CD4-positive, CD25-positive, alpha-beta regulatory T cell (primary cell): ENCODE results near the gene ZBTB8OS. TPM values are rescaled to one million over a fixed set of nuclear protein-coding genes. Genes with fewer than 3 reads are reported as not detected.

Source experiments
- ATAC-seq, 2 donors: fragments of 150-1000 bp; cut with Tn5 transposase; one replicate each; pipeline ENCODE4 v1.10.0; 2021; ENCODE audit warnings: low read depth in 2 of 2, moderate number of reproducible peaks in 2 of 2, moderate library complexity in 1 of 2
- DNase-seq, 3 donors: peaks; one replicate each; pipeline versions ENCODE4 v3.0.0 to v3.0.0-alpha.2; 2012 to 2022; ENCODE audit warnings: mixed read lengths in 1 of 3
- H3K27ac ChIP-seq: one replicate; pipeline ENCODE4 v1.7.0; 2013; ENCODE audit warnings: mild to moderate bottlenecking, low read length; ENCODE audit not compliant: insufficient read depth, poor library complexity, severe bottlenecking
- H3K27me3 ChIP-seq: one replicate; pipeline ENCODE4 v1.7.0; 2013; ENCODE audit warnings: low read length; ENCODE audit not compliant: control insufficient read depth, insufficient read depth
- H3K36me3 ChIP-seq: one replicate; pipeline ENCODE4 v1.7.0; 2013; ENCODE audit warnings: mild to moderate bottlenecking, low read length, moderate library complexity; ENCODE audit not compliant: control insufficient read depth, insufficient read depth
- H3K4me1 ChIP-seq: 2 replicates; pipeline ENCODE4 v1.7.0; 2013; ENCODE audit warnings: mild to moderate bottlenecking, low read length; ENCODE audit not compliant: insufficient read depth, control insufficient read depth, poor library complexity, severe bottlenecking
- H3K4me3 ChIP-seq: one replicate; pipeline ENCODE4 v1.7.0; 2013; ENCODE audit warnings: low read depth, mild to moderate bottlenecking, low read length, moderate library complexity
- H3K9me3 ChIP-seq, 2 experiments: 1 replicate in 1 of 2; 2 replicates in 1 of 2; pipeline ENCODE4 v1.7.0; 2013; ENCODE audit warnings: low read length in 2 of 2, mild to moderate bottlenecking in 1 of 2, moderate library complexity in 1 of 2; ENCODE audit not compliant: control insufficient read depth in 2 of 2
- H3K27ac Mint-ChIP-seq, 3 donors: one replicate each; pipeline ENCODE4 v1.8.0; 2020 to 2022; ENCODE audit warnings: mild to moderate bottlenecking in 3 of 3, mixed read lengths in 3 of 3, moderate library complexity in 2 of 3
- H3K27me3 Mint-ChIP-seq: one replicate; pipeline ENCODE4 v1.8.0; 2022; ENCODE audit warnings: mild to moderate bottlenecking, mixed read lengths
- H3K36me3 Mint-ChIP-seq: one replicate; pipeline ENCODE4 v1.8.0; 2020; ENCODE audit warnings: mixed read lengths
- H3K4me1 Mint-ChIP-seq, 4 donors: one replicate each; pipeline ENCODE4 v1.8.0; 2020 to 2022; ENCODE audit warnings: mixed read lengths in 4 of 4, mild to moderate bottlenecking in 1 of 4
- H3K4me3 Mint-ChIP-seq, 4 donors: one replicate each; pipeline ENCODE4 v1.8.0; 2020 to 2022; ENCODE audit warnings: mild to moderate bottlenecking in 4 of 4, mixed read lengths in 4 of 4, moderate library complexity in 3 of 4
- H3K9me3 Mint-ChIP-seq, 7 donors: one replicate each; pipeline ENCODE4 v1.8.0; 2020 to 2022; ENCODE audit warnings: mixed read lengths in 7 of 7, mild to moderate bottlenecking in 3 of 7, moderate library complexity in 2 of 7
- polyA plus RNA-seq, 4 donors: library from polyadenylated mRNA; unstranded; fragments of 300-500 nt; fragmentation: Illumina TruSeq; gene quantifications; one replicate each; pipeline ENCODE4 v1.2.3, GENCODE V29; 2021
- total RNA-seq: library from RNA; stranded (reverse); gene quantifications from one replicate; pipeline ENCODE4 v1.2.3, GENCODE V29; 2022

The ZBTB8OS gene
- total and polyA plus RNA-seq, 5 donors from 2014 or later = 40.8 to 117 (median 79.4) TPM

DNA sequence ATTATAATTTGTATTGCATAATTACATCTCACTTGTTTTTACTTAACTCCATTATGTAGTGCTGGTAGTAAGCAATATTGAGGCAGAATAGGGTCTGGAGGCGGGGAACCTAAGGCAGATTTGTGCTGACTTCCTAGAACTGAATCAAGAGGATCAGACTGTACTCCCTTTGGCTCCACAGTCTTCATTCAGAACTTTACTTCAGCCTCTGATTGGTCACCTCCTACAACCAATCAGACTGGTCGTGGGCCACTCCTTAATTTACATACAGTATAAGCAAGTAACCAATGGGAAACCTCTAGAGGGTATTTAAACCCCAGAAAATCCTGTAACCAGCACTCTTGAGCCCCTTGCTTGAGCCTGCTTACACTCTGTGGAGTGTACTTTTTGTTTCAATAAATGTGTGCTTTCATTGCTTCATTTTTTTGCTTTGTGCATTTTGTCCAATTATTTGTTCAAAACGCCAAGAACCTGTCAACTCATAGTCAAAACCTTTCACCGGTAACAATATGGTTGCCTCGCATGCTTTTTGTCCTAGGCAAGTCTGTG, 31.6 kb downstream of the ZBTB8OS start:
- H3K36me3 Mint-ChIP-seq = peaks cover 27% of the 10 kb centered on the region
- Histone ChIP-seq H3K36me3 (peaks cover 27% of the 10 kb centered on the region), H3K4me3 (no peak overlapping the region), H3K27me3 (no peaks in the 10 kb centered on the region), H3K4me1 (peaks cover 4% of the 10 kb centered on the region), H3K9me3 (no peaks in the 10 kb centered on the region), H3K27ac (no peak overlapping the region)
- H3K27ac Mint-ChIP-seq = no peak overlapping the region
- no peak for ATAC-seq
- H3K4me1 Mint-ChIP-seq = peaks cover 10 to 30% (median 17%) of the 10 kb centered on the region in 4 donors
- no peaks in the 10 kb centered on the region for H3K27me3 Mint-ChIP-seq
- H3K4me3 Mint-ChIP-seq = no peak overlapping the region
- no peak for DNase-seq
- peaks cover 0 to 1% (median 0%) of the 10 kb centered on the region in 7 donors for H3K9me3 Mint-ChIP-seq

- Histone ChIP-seq H3K27ac (no peak overlapping the region), H3K4me1 (peaks cover 14% of the 10 kb centered on the region), H3K4me3 (no peak overlapping the region), H3K27me3 (no peaks in the 10 kb centered on the region), H3K36me3 (no peaks in the 10 kb centered on the region), H3K9me3 (no peaks in the 10 kb centered on the region)
- Mint-ChIP-seq H3K36me3 (peaks cover 7% of the 10 kb centered on the region), H3K27ac (peak overlapping the region in 1 of 3 donors; percentile 65), H3K27me3 (no peaks in the 10 kb centered on the region), H3K4me1 (peaks cover 3 to 8% (median 7%) of the 10 kb centered on the region in 4 donors), H3K4me3 (peak overlapping the region in 2 of 4 donors; percentile 15 to 62), H3K9me3 (peaks cover 0 to 1% (median 0%) of the 10 kb centered on the region in 7 donors)
- ATAC-seq (no peak), DNase-seq (no peak)
Measured at GRCh38 chr1:32613472-32613871, 36.9 kb downstream of the ZBTB8OS start.

- DNase-seq = peak; percentile 6 to 43 (median 27)
- H3K4me1 ChIP-seq = peaks cover 14% of the 10 kb centered on the region
- H3K27me3 Mint-ChIP-seq = no peaks in the 10 kb centered on the region
- H3K4me3 ChIP-seq = peak overlapping the region; percentile 37
- no peaks in the 10 kb centered on the region for H3K9me3 ChIP-seq
- H3K4me3 Mint-ChIP-seq = peak overlapping the region; percentile 38 to 85 (median 75)
- no peak overlapping the region for H3K27ac ChIP-seq
- ATAC-seq = peak; percentile 68 to 79
- peak overlapping the region in 2 of 3 donors; percentile 5 to 52 for H3K27ac Mint-ChIP-seq
- H3K36me3 ChIP-seq = no peaks in the 10 kb centered on the region
- H3K27me3 ChIP-seq = no peaks in the 10 kb centered on the region
- peaks cover 8% of the 10 kb centered on the region for H3K36me3 Mint-ChIP-seq
- H3K9me3 Mint-ChIP-seq = no peaks in the 10 kb centered on the region
- peaks cover 3 to 8% (median 7%) of the 10 kb centered on the region in 4 donors for H3K4me1 Mint-ChIP-seq
Measured at GRCh38 chr1:32612189-32612881, 38.0 kb downstream of the ZBTB8OS start.

- Histone ChIP-seq H3K9me3 (no peaks in the 10 kb centered on the region), H3K4me1 (peaks cover 14% of the 10 kb centered on the region), H3K27ac (no peak overlapping the region), H3K4me3 (peak overlapping the region; percentile 37), H3K27me3 (no peaks in the 10 kb centered on the region), H3K36me3 (no peaks in the 10 kb centered on the region)
- ATAC-seq (no peak), DNase-seq (no peak)
- Mint-ChIP-seq H3K27me3 (no peaks in the 10 kb centered on the region), H3K4me3 (peak overlapping the region in 3 of 4 donors; percentile 38 to 80 (median 70)), H3K9me3 (no peaks in the 10 kb centered on the region), H3K36me3 (peaks cover 8% of the 10 kb centered on the region), H3K27ac (peak overlapping the region in 1 of 3 donors; percentile 5), H3K4me1 (peaks cover 3 to 8% (median 7%) of the 10 kb centered on the region in 4 donors)
Measured at GRCh38 chr1:32611859-32612188, 38.5 kb downstream of the ZBTB8OS start.

- Histone ChIP-seq H3K36me3 (no peaks in the 10 kb centered on the region), H3K4me1 (peaks cover 14% of the 10 kb centered on the region), H3K27me3 (no peaks in the 10 kb centered on the region), H3K9me3 (no peaks in the 10 kb centered on the region), H3K4me3 (no peak overlapping the region), H3K27ac (no peak overlapping the region)
- peaks cover 3% of the 10 kb centered on the region for H3K36me3 Mint-ChIP-seq
- ATAC-seq = no peak
- no peaks in the 10 kb centered on the region for H3K9me3 Mint-ChIP-seq
- peaks cover 3 to 8% (median 7%) of the 10 kb centered on the region in 4 donors for H3K4me1 Mint-ChIP-seq
- no peak for DNase-seq
- H3K27me3 Mint-ChIP-seq = no peaks in the 10 kb centered on the region
- no peak overlapping the region for H3K27ac Mint-ChIP-seq
- H3K4me3 Mint-ChIP-seq = no peak overlapping the region
Measured at GRCh38 chr1:32609180-32609579, 41.2 kb downstream of the ZBTB8OS start.

DNA sequence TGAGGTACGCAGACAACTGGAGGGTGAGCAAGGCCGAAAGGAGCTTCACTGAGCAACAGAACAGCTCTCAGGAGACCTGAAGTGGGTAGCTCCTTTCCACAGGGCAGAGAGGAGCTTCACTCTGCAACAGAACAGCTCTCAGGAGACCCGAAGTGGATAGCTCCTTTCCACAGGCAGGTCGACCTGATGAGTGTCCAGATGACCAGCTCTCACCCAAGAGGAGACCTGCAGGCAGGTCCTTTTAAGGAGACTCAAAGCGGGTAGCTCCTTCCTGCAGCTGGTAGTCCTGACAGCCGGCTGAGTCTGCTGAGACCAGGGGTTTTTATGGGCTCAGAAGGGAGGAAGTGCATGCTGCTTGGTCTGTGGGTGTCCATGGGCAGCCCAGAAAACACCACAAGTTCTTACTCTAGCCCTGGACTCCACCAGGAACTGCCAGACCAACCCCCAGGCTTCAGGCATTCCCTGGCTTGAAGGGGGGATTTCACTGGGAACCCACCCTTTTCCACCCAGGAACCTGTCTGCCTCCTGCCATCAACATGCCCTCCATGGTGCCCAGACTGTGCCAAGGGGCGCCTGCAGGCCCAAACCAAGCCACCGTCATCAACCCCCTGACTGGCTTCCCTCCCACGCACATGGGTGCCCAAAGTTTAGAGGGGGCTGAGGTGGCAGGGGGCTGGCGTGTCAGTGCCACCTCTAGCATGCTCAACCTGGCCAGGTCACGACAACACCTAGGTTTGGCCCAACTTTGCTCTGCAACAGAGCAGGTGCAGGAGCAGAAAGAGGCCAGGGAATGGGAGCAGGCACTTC, 43.6 kb downstream of the ZBTB8OS start:
- no peak overlapping the region for H3K4me3 Mint-ChIP-seq
- no peaks in the 10 kb centered on the region for H3K4me1 Mint-ChIP-seq
- H3K27ac ChIP-seq = no peak overlapping the region
- H3K36me3 ChIP-seq = no peaks in the 10 kb centered on the region
- no peak for DNase-seq
- peaks cover 5% of the 10 kb centered on the region for H3K4me1 ChIP-seq
- no peaks in the 10 kb centered on the region for H3K27me3 Mint-ChIP-seq
- H3K27ac Mint-ChIP-seq = no peak overlapping the region
- H3K9me3 Mint-ChIP-seq = no peaks in the 10 kb centered on the region
- H3K9me3 ChIP-seq = no peaks in the 10 kb centered on the region
- ATAC-seq = no peak
- peaks cover 3% of the 10 kb centered on the region for H3K36me3 Mint-ChIP-seq
- H3K4me3 ChIP-seq = no peak overlapping the region
- H3K27me3 ChIP-seq = no peaks in the 10 kb centered on the region

DNA sequence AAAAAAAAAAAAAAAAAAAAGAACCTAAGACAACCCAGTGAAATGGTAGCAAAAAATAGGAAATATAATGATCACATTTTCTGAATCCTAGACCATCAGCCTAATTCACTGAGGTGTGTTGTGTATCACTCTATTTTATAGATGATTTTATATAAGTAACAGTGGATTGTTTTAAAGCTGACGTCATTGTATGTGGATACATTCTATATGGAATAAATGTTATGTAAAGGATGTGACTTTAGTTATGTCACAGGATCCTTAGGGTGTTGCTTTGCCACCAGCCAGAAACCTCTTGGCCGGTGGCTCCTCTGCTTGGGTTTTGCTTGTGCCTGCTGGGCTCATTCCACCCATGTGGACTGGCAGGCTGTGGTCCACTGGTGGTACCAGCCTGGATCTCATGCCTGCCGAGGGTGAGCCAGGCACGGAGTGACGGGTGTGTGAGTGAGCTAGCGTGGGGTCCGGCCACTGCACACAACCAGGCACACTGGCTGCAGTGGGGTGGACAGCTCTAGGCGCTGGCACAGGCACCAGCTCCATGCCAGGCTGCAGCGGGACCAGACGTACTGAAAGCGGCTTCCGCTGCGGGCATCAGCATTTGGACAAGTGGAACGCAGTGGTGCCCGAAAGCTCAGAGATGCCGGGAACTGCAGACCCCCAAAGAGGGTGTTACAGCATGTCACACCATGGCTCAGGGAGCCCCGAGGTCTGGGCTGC, 44.5 kb downstream of the ZBTB8OS start:
- Histone ChIP-seq H3K4me3 (no peak overlapping the region), H3K27me3 (no peaks in the 10 kb centered on the region), H3K36me3 (no peaks in the 10 kb centered on the region), H3K27ac (no peak overlapping the region), H3K4me1 (no peaks in the 10 kb centered on the region), H3K9me3 (no peaks in the 10 kb centered on the region)
- H3K4me3 Mint-ChIP-seq = no peak overlapping the region
- no peak overlapping the region for H3K27ac Mint-ChIP-seq
- no peak for ATAC-seq
- no peaks in the 10 kb centered on the region for H3K9me3 Mint-ChIP-seq
- H3K36me3 Mint-ChIP-seq = peaks cover 3% of the 10 kb centered on the region
- no peaks in the 10 kb centered on the region for H3K4me1 Mint-ChIP-seq
- peaks cover 7% of the 10 kb centered on the region for H3K27me3 Mint-ChIP-seq
- no peak for DNase-seq
